Measurements from ENCODE around the gene MORC2.

GRCh38 chr22:30998329-30998728 is 29.8 kb upstream of the MORC2 start:
- no peak for TF ChIP-seq CTCF (conservative IDR thresholded peaks at IDR 0.05; ENCODE audit: low read length)
- no peak for TF ChIP-seq EZH2phosphoT487 (IDR thresholded peaks at IDR 0.05; ENCODE audit: borderline replicate concordance, low read depth, low read length)
